Endothelial cell of umbilical vein (primary cell): Measurements from ENCODE around the gene MTG1. TPM values are rescaled to one million over a fixed set of nuclear protein-coding genes. Genes with fewer than 3 reads are reported as not detected.

Experiments
- BruUV-seq: library from RNA; stranded (reverse); fragments of 400-500 nt; replicated peaks from 2 replicates; lab custom pipeline; 2021; lab: Mats Ljungman, UMichigan
- CTCF ChIA-PET: fragments of 300-600, 350-600 bp; sonication (Branson Sonifier 250); formaldehyde crosslinking; loops from one replicate; lab custom pipeline; 2021; ENCODE audit warnings: antibody characterized with exemption, inconsistent platforms; lab: Charles Lee
- POLR2A ChIA-PET: fragments of 300-600, 350-600 bp; sonication (Branson Sonifier 250); formaldehyde crosslinking; loops from one replicate; lab custom pipeline; 2021; ENCODE audit warnings: antibody characterized with exemption, inconsistent platforms; lab: Charles Lee
- DNase-seq: peaks from one replicate; pipeline ENCODE4 v3.0.0-alpha.2; 2011; ENCODE audit warnings: low read depth, low spot score
- FAIRE-seq: peaks from 2 replicates; lab custom pipeline; 2011; peaks lifted over from hg19 to GRCh38; lab: Jason Lieb, UNC
- H2AFZ ChIP-seq: 2 replicates; pipeline ENCODE4 v1.6.0; 2012; ENCODE audit warnings: low read depth, low read length, control low read depth, inconsistent platforms
- H3K27ac ChIP-seq: 2 replicates; pipeline ENCODE4 v1.5.1; 2011; ENCODE audit warnings: low read depth, mild to moderate bottlenecking, control low read depth, low read length, moderate library complexity; ENCODE audit not compliant: insufficient read depth
- H3K27me3 ChIP-seq, 2 experiments: 2 replicates each; pipeline versions ENCODE4 v1.6.0 to v1.6.1; 2011; ENCODE audit warnings: low read length in 2 of 2, mixed read lengths in 1 of 2; ENCODE audit not compliant: control insufficient read depth in 2 of 2, insufficient read depth in 2 of 2
- H3K36me3 ChIP-seq, 2 experiments: 2 replicates in 1 of 2; 3 replicates in 1 of 2; pipeline ENCODE4 v1.5.1; 2011; ENCODE audit warnings: low read length in 2 of 2, mild to moderate bottlenecking in 1 of 2, moderate library complexity in 1 of 2; ENCODE audit not compliant: control insufficient read depth in 2 of 2, insufficient read depth in 2 of 2; ENCODE audit errors: extremely low read depth in 1 of 2
- H3K4me1 ChIP-seq: 3 replicates; pipeline ENCODE4 v1.5.1; 2011; ENCODE audit warnings: mild to moderate bottlenecking, low read length; ENCODE audit not compliant: control insufficient read depth, insufficient read depth; ENCODE audit errors: extremely low read depth
- H3K4me2 ChIP-seq: 2 replicates; pipeline ENCODE4 v1.6.1; 2011; ENCODE audit warnings: low read length, control low read depth, mixed read lengths; ENCODE audit not compliant: insufficient read depth
- H3K4me3 ChIP-seq, 3 experiments: fragments of 200-600 bp in 1 of 3; sonication (generic), shearing (Covaris generic) in 1 of 3; replicated peaks in 1 of 3; 2 replicates each; pipeline ENCODE4 v1.5.1; 2011 to 2016; ENCODE audit warnings: control low read depth in 3 of 3, low read length in 3 of 3, mild to moderate bottlenecking in 2 of 3, inconsistent platforms in 1 of 3, low read depth in 1 of 3, moderate library complexity in 1 of 3; ENCODE audit not compliant: insufficient read depth in 1 of 3
- H3K79me2 ChIP-seq: 2 replicates; pipeline ENCODE4 v1.6.0; 2012; ENCODE audit warnings: low read length, inconsistent platforms; ENCODE audit not compliant: control insufficient read depth, insufficient read depth
- H3K9ac ChIP-seq: replicated peaks from 2 replicates; pipeline ENCODE3; 2011; ENCODE audit warnings: low read length, control low read depth; ENCODE audit not compliant: insufficient read depth; ENCODE audit errors: extremely low read depth
- H3K9me1 ChIP-seq: replicated peaks from 3 replicates; pipeline ENCODE4 v1.6.0; 2011; ENCODE audit warnings: mild to moderate bottlenecking, low read length; ENCODE audit not compliant: control insufficient read depth, insufficient read depth; ENCODE audit errors: extremely low read depth
- H3K9me3 ChIP-seq: replicated peaks from 2 replicates; pipeline ENCODE4 v1.5.1; 2012; ENCODE audit warnings: low read length, inconsistent platforms; ENCODE audit not compliant: control insufficient read depth, insufficient read depth
- H4K20me1 ChIP-seq: replicated peaks from 2 replicates; pipeline ENCODE3; 2011; ENCODE audit warnings: mild to moderate bottlenecking, low read length; ENCODE audit not compliant: control insufficient read depth, insufficient read depth; ENCODE audit errors: extremely low read depth
- CTCF ChIP-seq, 2 donors: IDR thresholded peaks; 1 replicate in 1 of 2; 2 replicates in 1 of 2; pipeline ENCODE4 v1.5.1; 2011; ENCODE audit warnings: low read length in 2 of 2, mild to moderate bottlenecking in 2 of 2, moderate library complexity in 2 of 2, control low read depth in 1 of 2, inconsistent platforms in 1 of 2, low read depth in 1 of 2; ENCODE audit not compliant: insufficient read depth in 1 of 2; ENCODE audit errors: extremely low read depth in 1 of 2
- EZH2 ChIP-seq: IDR thresholded peaks from 2 replicates; pipeline ENCODE4 v1.6.1; 2012; ENCODE audit warnings: borderline replicate concordance, low read depth, mild to moderate bottlenecking, moderate library complexity, low read length, inconsistent platforms; ENCODE audit not compliant: severe bottlenecking
- FOS ChIP-seq: IDR thresholded peaks from 2 replicates; pipeline ENCODE4 v1.6.1; 2011; ENCODE audit warnings: mild to moderate bottlenecking, low read length, moderate library complexity, borderline replicate concordance; ENCODE audit not compliant: insufficient read depth
- GATA2 ChIP-seq: IDR thresholded peaks from 2 replicates; pipeline ENCODE4 v1.7.0; 2011; ENCODE audit warnings: low read depth, mild to moderate bottlenecking, moderate library complexity, mixed read lengths, low read length; ENCODE audit not compliant: insufficient read length, insufficient read depth
- JUN ChIP-seq: IDR thresholded peaks from 2 replicates; pipeline ENCODE4 v1.6.1; 2011; ENCODE audit warnings: borderline replicate concordance, low read depth; ENCODE audit not compliant: insufficient read length, insufficient read depth
- MAX ChIP-seq: IDR thresholded peaks from 2 replicates; pipeline ENCODE4 v1.6.1; 2011; ENCODE audit not compliant: insufficient read depth, insufficient read length
- MYC ChIP-seq: IDR thresholded peaks from one replicate; pipeline ENCODE4 v1.6.1; 2011; ENCODE audit warnings: mild to moderate bottlenecking, low read depth, low read length
- POLR2A ChIP-seq: IDR thresholded peaks from 2 replicates; pipeline ENCODE4 v1.6.1; 2012; ENCODE audit warnings: low read depth, mild to moderate bottlenecking, control low read depth, low read length
- POLR2AphosphoS5 ChIP-seq: IDR thresholded peaks from 2 replicates; pipeline ENCODE4 v1.6.1; 2012; ENCODE audit warnings: low read depth, mild to moderate bottlenecking, control low read depth, low read length, moderate library complexity; ENCODE audit not compliant: insufficient read depth
- dilution Hi-C: fragments of 300-500 bp; cut with MboI; formaldehyde crosslinking; loops from one replicate; pipeline ENCODE4 v1.15.0; 2019; ENCODE audit warnings: low sequenced_read_pairs; ENCODE audit not compliant: extremely low pct_ligation_motif_present
- intact Hi-C: fragments of 100-400 bp; cut with micrococcal nuclease; formaldehyde crosslinking; loops from one replicate; pipeline ENCODE4 v1.10.0; 2022
- polyA plus RNA-seq, 4 experiments: library from polyadenylated mRNA; depleted of rRNA in 3 of 4; stranded (reverse) in 3 of 4; unstranded in 1 of 4; fragments of >200 nt; gene quantifications; 2 replicates each; pipeline versions ENCODE4 v1.2.1 to v1.2.3, GENCODE V29; 2011 to 2012; ENCODE audit warnings: missing spikeins in 1 of 4
- total RNA-seq: library from RNA; stranded (reverse); gene quantifications from 2 replicates; pipeline ENCODE4 v1.2.3, GENCODE V29; 2021

Gene MTG1
- total and polyA plus RNA-seq, 2 donors (not counting 3 experiments of a cell fraction or from before 2014, with no cell fraction given) = 66.5 to 91.6 TPM

GRCh38 chr10:133446979-133447378 is 53.0 kb downstream of the MTG1 start:
- BruUV-seq = no TSS peak
- ChIA-PET POLR2A (no interaction called here), CTCF (no interaction called here)
- FAIRE-seq (no peak), DNase-seq (no peak)
- Histone ChIP-seq H3K4me2 (no peak overlapping the region), H3K9ac (no peak overlapping the region), H3K9me3 (no peaks in the 10 kb centered on the region), H3K36me3 (no peaks in the 10 kb centered on the region), H4K20me1 (no peaks in the 10 kb centered on the region), H3K79me2 (no peaks in the 10 kb centered on the region), H2AFZ (no peak overlapping the region), H3K9me1 (no peaks in the 10 kb centered on the region), H3K27ac (no peak overlapping the region), H3K27me3 (no peaks in the 10 kb centered on the region), H3K4me1 (no peaks in the 10 kb centered on the region), H3K4me3 (no peak overlapping the region)
- intact Hi-C loops = no loop called here
- TF ChIP-seq MAX (no peak), GATA2 (no peak), FOS (no peak), CTCF (IDR thresholded peaks at IDR 0.05; ENCODE audit: extremely low read depth in 1 of 2, insufficient read depth in 1 of 2, low read depth in 1 of 2, low read length in 2 of 2) (no peak), POLR2AphosphoS5 (no peak), EZH2 (no peak), JUN (no peak), POLR2A (no peak), MYC (no peak)
- dilution Hi-C loops = no loop called here
